ENCODE measurements around the gene LRRN1.

The LRRN1 gene

GRCh38 chr3:3772338-3772737 is 26.9 kb upstream of the LRRN1 start:
- TF ChIP-seq EGR1 (IDR thresholded peaks at IDR 0.05) (no peak), TCF12 (IDR thresholded peaks at IDR 0.05; ENCODE audit: low read depth) (no peak), CEBPB (IDR thresholded peaks at IDR 0.05) (no peak)

GRCh38 chr3:3772920-3773319 is 26.3 kb upstream of the LRRN1 start:
- TF ChIP-seq EP300 (IDR thresholded peaks at IDR 0.05; ENCODE audit: borderline replicate concordance), result no peak
- no peak for TF ChIP-seq ZBTB7A (IDR thresholded peaks at IDR 0.05; ENCODE audit: low read depth)
- no peak for TF ChIP-seq TAF1 (IDR thresholded peaks at IDR 0.05; ENCODE audit: low read depth)
- TF ChIP-seq RAD21 (IDR thresholded peaks at IDR 0.05; ENCODE audit: low read depth), result no peak
- no peak for TF ChIP-seq CREB1 (IDR thresholded peaks at IDR 0.05; ENCODE audit: low read depth)
- TF ChIP-seq REST (IDR thresholded peaks at IDR 0.05; ENCODE audit: low read depth), result no peak
- no peak for TF ChIP-seq USF1 (IDR thresholded peaks at IDR 0.05)
- no peak for TF ChIP-seq TEAD4 (IDR thresholded peaks at IDR 0.05)
- TF ChIP-seq TCF12 (IDR thresholded peaks at IDR 0.05; ENCODE audit: low read depth), result no peak
- no peak for TF ChIP-seq MAX (IDR thresholded peaks at IDR 0.05)
- no peak for TF ChIP-seq CEBPB (IDR thresholded peaks at IDR 0.05)
- TF ChIP-seq YY1 (IDR thresholded peaks at IDR 0.05; ENCODE audit: low read depth), result no peak
- TF ChIP-seq FOXM1 (IDR thresholded peaks at IDR 0.05; ENCODE audit: borderline replicate concordance, low read depth), result no peak
- TF ChIP-seq EGR1 (IDR thresholded peaks at IDR 0.05), result no peak
- TF ChIP-seq NFIC (IDR thresholded peaks at IDR 0.05), result no peak

GRCh38 chr3:3776607-3777006 is 22.6 kb upstream of the LRRN1 start:
- TF ChIP-seq TEAD4 (IDR thresholded peaks at IDR 0.05), result no peak
- TF ChIP-seq USF1 (IDR thresholded peaks at IDR 0.05), result no peak
- no peak for TF ChIP-seq TAF1 (IDR thresholded peaks at IDR 0.05; ENCODE audit: low read depth)
- TF ChIP-seq EP300 (IDR thresholded peaks at IDR 0.05; ENCODE audit: borderline replicate concordance), result no peak
- no peak for TF ChIP-seq MAX (IDR thresholded peaks at IDR 0.05)
- no peak for TF ChIP-seq CREB1 (IDR thresholded peaks at IDR 0.05; ENCODE audit: low read depth)
- TF ChIP-seq REST (IDR thresholded peaks at IDR 0.05; ENCODE audit: low read depth), result no peak
- TF ChIP-seq NFIC (IDR thresholded peaks at IDR 0.05), result no peak
- TF ChIP-seq ZBTB7A (IDR thresholded peaks at IDR 0.05; ENCODE audit: low read depth), result no peak
- no peak for TF ChIP-seq CEBPB (IDR thresholded peaks at IDR 0.05)
- TF ChIP-seq TCF12 (IDR thresholded peaks at IDR 0.05; ENCODE audit: low read depth), result no peak
- TF ChIP-seq FOXM1 (IDR thresholded peaks at IDR 0.05; ENCODE audit: borderline replicate concordance, low read depth), result no peak
- TF ChIP-seq EGR1 (IDR thresholded peaks at IDR 0.05), result no peak
- no peak for TF ChIP-seq RAD21 (IDR thresholded peaks at IDR 0.05; ENCODE audit: low read depth)

- TF ChIP-seq TEAD4 (IDR thresholded peaks at IDR 0.05) (no peak), RAD21 (IDR thresholded peaks at IDR 0.05; ENCODE audit: low read depth) (no peak), EP300 (IDR thresholded peaks at IDR 0.05; ENCODE audit: borderline replicate concordance) (no peak), CREB1 (IDR thresholded peaks at IDR 0.05; ENCODE audit: low read depth) (no peak), TAF1 (IDR thresholded peaks at IDR 0.05; ENCODE audit: low read depth) (no peak), REST (IDR thresholded peaks at IDR 0.05; ENCODE audit: low read depth) (no peak)
Measured at GRCh38 chr3:3778216-3778615, 21.0 kb upstream of the LRRN1 start.

GRCh38 chr3:3778641-3779270 is 20.5 kb upstream of the LRRN1 start:
- TF ChIP-seq TCF12 (IDR thresholded peaks at IDR 0.05; ENCODE audit: low read depth) (no peak), CREB1 (IDR thresholded peaks at IDR 0.05; ENCODE audit: low read depth) (no peak), REST (IDR thresholded peaks at IDR 0.05; ENCODE audit: low read depth) (no peak), TEAD4 (IDR thresholded peaks at IDR 0.05) (no peak)
